Right lobe of liver (tissue), 6 donors: ENCODE measurements around the gene S100PBP. TPM values are rescaled to one million over a fixed set of nuclear protein-coding genes. Genes with fewer than 3 reads are reported as not detected.

Experiments used
- ATAC-seq, 4 donors: fragments of 200-7000 bp; cut with Tn5 transposase; one replicate each; pipeline ENCODE4 v1.9.1; 2020; ENCODE audit warnings: mild to moderate bottlenecking in 4 of 4, moderate library complexity in 4 of 4
- DNase-seq, 3 donors: peaks; one replicate each; pipeline ENCODE4 v3.0.0-alpha.2; 2020
- H3K27ac ChIP-seq, 3 donors: fragments of 200-600 bp; one replicate each; pipeline ENCODE4 v1.8.0; 2022
- H3K27me3 ChIP-seq, 2 donors: fragments of 200-600 bp; one replicate each; pipeline ENCODE4 v1.8.0; 2022
- H3K36me3 ChIP-seq, 4 donors: fragments of 200-600 bp; sonication (generic) in 1 of 4; one replicate each; pipeline versions ENCODE4 v1.5.1 to v1.8.0; 2017 to 2022; ENCODE audit warnings: control low read depth in 1 of 4
- H3K4me1 ChIP-seq, 4 donors: fragments of 200-600 bp; sonication (generic) in 1 of 4; one replicate each; pipeline versions ENCODE4 v1.5.1 to v1.8.0; 2017 to 2022; ENCODE audit warnings: control low read depth in 1 of 4
- H3K4me3 ChIP-seq, 3 donors: fragments of 200-600 bp; one replicate each; pipeline ENCODE4 v1.8.0; 2022
- H3K9me3 ChIP-seq, 4 donors: fragments of 200-600 bp; sonication (generic) in 1 of 4; one replicate each; pipeline versions ENCODE4 v1.5.1 to v1.8.0; 2017 to 2022; ENCODE audit warnings: control low read depth in 1 of 4
- POLR2A ChIP-seq: fragments of 450-650 bp; IDR thresholded peaks from one replicate; pipeline ENCODE4 v1.6.1; 2017; ENCODE audit warnings: antibody characterized with exemption, mild to moderate bottlenecking
- WGBS: methylation state at CpG from one replicate; pipeline ENCODE4 v1.1.6; 2018; ENCODE audit warnings: low coverage, low lambda C conversion rate; ENCODE audit not compliant: insufficient coverage; ENCODE audit errors: missing lambda C conversion rate; 5-methylcytosine and 5-hydroxymethylcytosine counted together
- intact Hi-C, 2 donors: fragments of 100-400 bp; cut with DNase I; formaldehyde crosslinking; loops; one replicate each; pipeline versions ENCODE4 v1.11.2 to v1.14.1; 2022
- total RNA-seq, 6 experiments: library from RNA; depleted of rRNA in 2 of 6; stranded (reverse); fragments of >200 nt in 2 of 6; fragmentation: NEBNext Ultra II Directional in 3 of 6; extraction: Animal tissue kit (Norgen Biotek cat#: 25700) in 3 of 6; gene quantifications; one replicate each; pipeline versions ENCODE4 v1.1.0 to v1.2.4, GENCODE V29; 2016 to 2023
- TF ChIP-seq, protein P1 (sequence below), 4 donors: fragments of 200-600 bp in 3 of 4; fragments of 450-650 bp in 1 of 4; IDR thresholded peaks; one replicate each; pipeline versions ENCODE4 v1.5.1 to v1.8.0; 2016 to 2022; ENCODE audit warnings: antibody characterized with exemption in 4 of 4, mild to moderate bottlenecking in 2 of 4
- donor health status: DM: no; HTN: yes; CAD: no.
- donor health status: DM: no; HTN: no; CAD: no.
- donor health status: DM: no; HTN: no; CAD: no.
- donor health status: DM: no; HTN: yes; CAD: no.
- donor health status: DM: no; HTN: yes; CAD: no.

Gene S100PBP
- total RNA-seq, 6 experiments from 2014 or later = 7.6 to 14.6 (median 10.5) TPM

DNA sequence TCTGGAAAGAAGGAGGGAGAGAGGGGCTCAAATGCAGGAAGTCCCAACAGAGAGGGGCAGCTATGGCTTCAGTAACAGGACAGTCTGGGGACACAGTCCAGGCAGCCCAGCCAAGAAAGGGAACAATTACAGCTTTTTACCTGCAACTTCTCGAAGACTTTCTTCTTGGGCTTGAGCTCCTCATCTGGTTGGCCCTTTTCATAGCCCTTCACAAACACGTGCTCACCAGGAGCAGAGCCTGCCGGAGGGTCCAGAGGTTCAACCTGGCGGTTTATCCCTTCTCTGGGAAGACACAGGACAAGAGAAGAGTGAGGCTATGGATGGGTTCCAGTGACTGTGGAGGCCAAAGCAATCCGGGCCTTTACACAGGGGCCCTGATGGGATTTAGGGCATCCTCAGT lies 38.2 kb upstream of the S100PBP start:
- H3K4me1 ChIP-seq = no peaks in the 10 kb centered on the region
- TF ChIP-seq POLR2A = no peak
- TF ChIP-seq, protein P1, sequence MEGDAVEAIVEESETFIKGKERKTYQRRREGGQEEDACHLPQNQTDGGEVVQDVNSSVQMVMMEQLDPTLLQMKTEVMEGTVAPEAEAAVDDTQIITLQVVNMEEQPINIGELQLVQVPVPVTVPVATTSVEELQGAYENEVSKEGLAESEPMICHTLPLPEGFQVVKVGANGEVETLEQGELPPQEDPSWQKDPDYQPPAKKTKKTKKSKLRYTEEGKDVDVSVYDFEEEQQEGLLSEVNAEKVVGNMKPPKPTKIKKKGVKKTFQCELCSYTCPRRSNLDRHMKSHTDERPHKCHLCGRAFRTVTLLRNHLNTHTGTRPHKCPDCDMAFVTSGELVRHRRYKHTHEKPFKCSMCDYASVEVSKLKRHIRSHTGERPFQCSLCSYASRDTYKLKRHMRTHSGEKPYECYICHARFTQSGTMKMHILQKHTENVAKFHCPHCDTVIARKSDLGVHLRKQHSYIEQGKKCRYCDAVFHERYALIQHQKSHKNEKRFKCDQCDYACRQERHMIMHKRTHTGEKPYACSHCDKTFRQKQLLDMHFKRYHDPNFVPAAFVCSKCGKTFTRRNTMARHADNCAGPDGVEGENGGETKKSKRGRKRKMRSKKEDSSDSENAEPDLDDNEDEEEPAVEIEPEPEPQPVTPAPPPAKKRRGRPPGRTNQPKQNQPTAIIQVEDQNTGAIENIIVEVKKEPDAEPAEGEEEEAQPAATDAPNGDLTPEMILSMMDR (IDR thresholded peaks at IDR 0.05) = no peak
- H3K27ac ChIP-seq = no peak overlapping the region
- H3K9me3 ChIP-seq = no peaks in the 10 kb centered on the region
- peaks cover 0 to 89% (median 46%) of the 10 kb centered on the region in 4 donors for H3K36me3 ChIP-seq
- intact Hi-C loops = no loop called here
- H3K27me3 ChIP-seq = no peaks in the 10 kb centered on the region
- WGBS = 90% methylated on average over 3 of the region's 5 CpGs
- DNase-seq (no peak), ATAC-seq (no peak)
- no peak overlapping the region for H3K4me3 ChIP-seq

GRCh38 chr1:32780005-32780404 lies 37.4 kb upstream of the S100PBP start:
- no peak overlapping the region for H3K27ac ChIP-seq
- H3K4me3 ChIP-seq = no peak overlapping the region
- ATAC-seq = no peak
- TF ChIP-seq, protein P1 (IDR thresholded peaks at IDR 0.05) = no peak
- TF ChIP-seq POLR2A = no peak
- H3K4me1 ChIP-seq = no peaks in the 10 kb centered on the region
- peaks cover 0 to 87% (median 47%) of the 10 kb centered on the region in 4 donors for H3K36me3 ChIP-seq
- DNase-seq = no peak
- 75% methylated on average over 4 of the region's 8 CpGs for WGBS
- no peaks in the 10 kb centered on the region for H3K9me3 ChIP-seq
- intact Hi-C loops = no loop called here
- no peaks in the 10 kb centered on the region for H3K27me3 ChIP-seq

DNA sequence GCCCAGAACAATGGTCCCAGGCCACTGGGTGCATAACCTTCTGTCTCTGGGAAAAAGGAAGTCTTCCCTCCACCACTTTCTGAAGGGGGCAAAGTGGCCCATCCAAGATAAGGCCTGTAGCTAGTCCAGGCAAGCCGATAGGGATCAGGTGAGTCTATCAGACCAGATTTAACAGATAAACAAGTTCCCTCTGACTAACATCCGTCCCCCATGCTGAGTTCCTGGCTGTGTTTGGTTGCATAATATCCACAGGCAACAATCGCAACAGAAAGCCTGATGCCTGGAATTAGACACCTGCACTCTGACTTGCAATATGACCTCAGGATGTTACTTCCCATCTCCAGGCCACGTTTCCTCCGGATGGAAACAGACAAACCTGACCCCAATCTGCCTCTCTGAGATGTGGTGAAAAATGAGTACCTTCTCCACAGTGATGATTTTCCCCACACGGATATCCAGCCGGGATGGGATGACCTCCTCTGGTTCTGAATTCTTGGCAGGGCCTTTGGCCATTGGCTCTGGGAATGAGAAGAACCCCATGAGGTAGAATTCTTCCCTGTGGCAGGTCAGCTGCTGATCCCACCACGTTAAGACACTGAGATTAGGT lies 36.7 kb upstream of the S100PBP start:
- intact Hi-C loops = no loop called here
- WGBS = 52% methylated on average over 5 of the region's 8 CpGs
- no peaks in the 10 kb centered on the region for H3K9me3 ChIP-seq
- H3K4me3 ChIP-seq = no peak overlapping the region
- H3K27ac ChIP-seq = no peak overlapping the region
- H3K4me1 ChIP-seq = no peaks in the 10 kb centered on the region
- TF ChIP-seq POLR2A = no peak
- TF ChIP-seq, protein P1 (IDR thresholded peaks at IDR 0.05) = no peak
- H3K27me3 ChIP-seq = no peaks in the 10 kb centered on the region
- H3K36me3 ChIP-seq = peaks cover 0 to 87% (median 47%) of the 10 kb centered on the region in 4 donors
- DNase-seq (no peak), ATAC-seq (peak in 1 of 4 donors; percentile 15)

- H3K4me3 ChIP-seq = no peak overlapping the region
- no peak for ATAC-seq
- no peaks in the 10 kb centered on the region for H3K4me1 ChIP-seq
- peaks cover 5 to 89% (median 48%) of the 10 kb centered on the region in 4 donors for H3K36me3 ChIP-seq
- WGBS = 94% methylated on average over 3 of the region's 5 CpGs
- TF ChIP-seq POLR2A = no peak
- TF ChIP-seq, protein P1 (IDR thresholded peaks at IDR 0.05) = no peak
- intact Hi-C loops = no loop called here
- DNase-seq = no peak
- no peaks in the 10 kb centered on the region for H3K9me3 ChIP-seq
- H3K27me3 ChIP-seq = no peaks in the 10 kb centered on the region
- no peak overlapping the region for H3K27ac ChIP-seq
Observed at GRCh38 chr1:32782086-32782485, 35.4 kb upstream of the S100PBP start.
